HepG2 (cell line): ENCODE results near the gene CCDC148. TPM values are rescaled to one million over a fixed set of nuclear protein-coding genes. Genes with fewer than 3 reads are reported as not detected.

Experiments
- AGO2 ChIP-seq: fragments of 200-400 bp; formaldehyde crosslinking; optimal IDR thresholded peaks from 2 replicates; pipeline ENCODE3; 2017; ENCODE audit warnings: mild to moderate bottlenecking, low read depth, low read length, moderate library complexity
- ATM ChIP-seq: fragments of 450-650 bp; IDR thresholded peaks from 2 replicates; pipeline ENCODE4 v1.7.1; 2017; ENCODE audit warnings: mild to moderate bottlenecking, borderline replicate concordance
- CAMTA2 ChIP-seq: sonication (generic); formaldehyde crosslinking; IDR thresholded peaks from 2 replicates; pipeline ENCODE4 v1.4.0; 2020; ENCODE audit warnings: mild to moderate bottlenecking, missing genetic modification reagents, borderline replicate concordance
- CBX2 ChIP-seq, 2 experiments: fragments of 200-600 bp in 1 of 2; sonication (generic); formaldehyde crosslinking in 1 of 2; IDR thresholded peaks; 2 replicates each; pipeline versions ENCODE4 v1.7.0 to v1.8.1; 2018 to 2022; ENCODE audit warnings: low read depth in 2 of 2, low read length in 1 of 2, mild to moderate bottlenecking in 1 of 2, missing genetic modification reagents in 1 of 2
- ELF1 ChIP-seq: sonication (generic); formaldehyde crosslinking; IDR thresholded peaks from 2 replicates; pipeline ENCODE4 v1.4.0; 2020; ENCODE audit warnings: missing genetic modification reagents
- MIER3 ChIP-seq: IDR thresholded peaks from 2 replicates; pipeline ENCODE4 v1.6.1; 2016; ENCODE audit warnings: missing compliant biosample characterization, borderline replicate concordance
- PCBP1 ChIP-seq: fragments of 200-400 bp; formaldehyde crosslinking; IDR thresholded peaks from 2 replicates; pipeline ENCODE4 v1.6.1; 2017; ENCODE audit warnings: mild to moderate bottlenecking, low read depth, low read length, borderline replicate concordance
- RCOR2 ChIP-seq: IDR thresholded peaks from 2 replicates; pipeline ENCODE4 v1.6.1; 2016; ENCODE audit warnings: missing biosample characterization, missing genetic modification reagents
- SP1 ChIP-seq, 2 experiments: fragments of 450-650 bp in 1 of 2; sonication (generic) in 1 of 2; formaldehyde crosslinking in 1 of 2; IDR thresholded peaks; 2 replicates each; pipeline versions ENCODE4 v1.4.0 to v1.6.1; 2016 to 2020; ENCODE audit warnings: missing genetic modification reagents in 1 of 2
- TMF1 ChIP-seq: sonication (generic); formaldehyde crosslinking; IDR thresholded peaks from 2 replicates; pipeline ENCODE4 v1.8.1; 2022; ENCODE audit warnings: low read depth, missing genetic modification reagents
- TSC22D2 ChIP-seq: sonication (generic); formaldehyde crosslinking; IDR thresholded peaks from 2 replicates; pipeline ENCODE4 v1.5.1; 2020; ENCODE audit warnings: missing genetic modification reagents, mild to moderate bottlenecking, borderline replicate concordance
- ZFP82 ChIP-seq: sonication (generic); formaldehyde crosslinking; IDR thresholded peaks from 2 replicates; pipeline ENCODE4 v1.5.1; 2020; ENCODE audit warnings: mild to moderate bottlenecking, missing genetic modification reagents, borderline replicate concordance
- ZNF3 ChIP-seq: IDR thresholded peaks from 2 replicates; pipeline ENCODE4 v1.7.0; 2017; ENCODE audit warnings: inconsistent platforms
- ZNF781 ChIP-seq: sonication (generic); formaldehyde crosslinking; IDR thresholded peaks from 2 replicates; pipeline ENCODE4 v1.5.1; 2020; ENCODE audit warnings: borderline replicate concordance, mild to moderate bottlenecking, missing genetic modification reagents; ENCODE audit errors: not compliant biosample characterization
- ZSCAN21 ChIP-seq: sonication (generic); formaldehyde crosslinking; IDR thresholded peaks from 2 replicates; pipeline ENCODE4 v1.8.0; 2022; ENCODE audit warnings: mild to moderate bottlenecking, missing genetic modification reagents, moderate library complexity, borderline replicate concordance
- polyA plus RNA-seq, 8 experiments: library from polyadenylated mRNA; depleted of rRNA in 3 of 8; stranded (reverse) in 7 of 8; unstranded in 1 of 8; fragments of >200 nt; fragmentation: Illumina TruSeq in 4 of 8; extraction: Trizol in 4 of 8; gene quantifications; 2 replicates each; pipeline versions ENCODE4 v1.2.1 to v1.2.3, GENCODE V29; 2011 to 2016; ENCODE audit warnings: low read depth in 4 of 8, missing spikeins in 1 of 8, mixed read lengths in 1 of 8; ENCODE audit not compliant: insufficient read depth in 1 of 8
- total RNA-seq, 5 experiments: library from RNA; depleted of rRNA; stranded (reverse); fragments of >200 nt; fragmentation: Illumina TruSeq; extraction: Trizol; gene quantifications; 2 replicates each; pipeline ENCODE4 v1.2.3, GENCODE V29; 2016; ENCODE audit warnings: low read depth in 1 of 5
- TF ChIP-seq, protein P1 (sequence below): sonication (generic); formaldehyde crosslinking; IDR thresholded peaks from 2 replicates; pipeline ENCODE4 v1.4.0; 2020; ENCODE audit warnings: mild to moderate bottlenecking, missing genetic modification reagents
- TF ChIP-seq, protein P2 (sequence below): sonication (generic); formaldehyde crosslinking; IDR thresholded peaks from 2 replicates; pipeline ENCODE4 v1.5.1; 2020; ENCODE audit warnings: missing genetic modification reagents, mild to moderate bottlenecking, borderline replicate concordance
- TF ChIP-seq, protein P3 (sequence below): sonication (generic); formaldehyde crosslinking; IDR thresholded peaks from 2 replicates; pipeline ENCODE4 v1.4.0; 2020; ENCODE audit warnings: mild to moderate bottlenecking, missing genetic modification reagents
- TF ChIP-seq, protein P4 (sequence below): sonication (generic); formaldehyde crosslinking; IDR thresholded peaks from 2 replicates; pipeline ENCODE4 v1.5.1; 2020; ENCODE audit warnings: missing genetic modification reagents, mild to moderate bottlenecking, borderline replicate concordance
- TF ChIP-seq, protein P5 (sequence below): sonication (generic); formaldehyde crosslinking; IDR thresholded peaks from 2 replicates; pipeline ENCODE4 v1.8.0; 2022; ENCODE audit warnings: missing genetic modification reagents, low read depth, mild to moderate bottlenecking, borderline replicate concordance

Gene CCDC148
- total and polyA plus RNA-seq, 2 of the 13 experiments (the other 11 are each of a cell fraction or from before 2014, with no cell fraction given), result 0.30 to 0.49 TPM

DNA sequence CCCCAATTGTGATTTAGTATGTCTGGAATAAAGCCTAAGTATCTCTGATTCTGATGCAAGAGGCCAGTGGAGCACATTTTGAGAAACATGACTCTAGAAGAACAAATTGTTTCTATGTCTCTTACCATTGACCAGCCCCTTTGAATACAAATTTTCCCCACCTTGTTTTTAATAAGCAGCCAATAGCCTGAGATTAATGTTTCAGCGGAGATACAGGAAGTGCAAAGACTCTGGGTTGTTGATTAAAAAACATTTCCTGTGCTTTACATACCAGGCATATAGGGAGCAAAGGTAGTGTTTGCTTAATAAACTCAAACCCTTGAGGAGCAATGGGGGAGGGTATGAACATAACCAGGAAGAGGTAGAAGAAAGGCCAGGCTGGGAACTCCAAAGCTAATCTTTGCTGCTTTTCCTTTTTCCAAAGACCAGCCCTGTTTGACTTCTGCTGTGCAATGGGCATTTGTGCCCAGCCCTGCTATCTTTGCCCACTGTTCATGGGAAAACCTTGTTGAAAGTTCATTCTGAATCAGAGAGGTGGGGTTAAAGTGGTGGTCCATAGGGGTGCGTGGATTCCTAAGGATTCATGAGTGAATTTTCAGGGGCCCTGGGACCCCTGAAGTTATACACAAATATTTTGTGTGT is 325.6 kb downstream of the CCDC148 start (continued):
- TF ChIP-seq, protein P1, sequence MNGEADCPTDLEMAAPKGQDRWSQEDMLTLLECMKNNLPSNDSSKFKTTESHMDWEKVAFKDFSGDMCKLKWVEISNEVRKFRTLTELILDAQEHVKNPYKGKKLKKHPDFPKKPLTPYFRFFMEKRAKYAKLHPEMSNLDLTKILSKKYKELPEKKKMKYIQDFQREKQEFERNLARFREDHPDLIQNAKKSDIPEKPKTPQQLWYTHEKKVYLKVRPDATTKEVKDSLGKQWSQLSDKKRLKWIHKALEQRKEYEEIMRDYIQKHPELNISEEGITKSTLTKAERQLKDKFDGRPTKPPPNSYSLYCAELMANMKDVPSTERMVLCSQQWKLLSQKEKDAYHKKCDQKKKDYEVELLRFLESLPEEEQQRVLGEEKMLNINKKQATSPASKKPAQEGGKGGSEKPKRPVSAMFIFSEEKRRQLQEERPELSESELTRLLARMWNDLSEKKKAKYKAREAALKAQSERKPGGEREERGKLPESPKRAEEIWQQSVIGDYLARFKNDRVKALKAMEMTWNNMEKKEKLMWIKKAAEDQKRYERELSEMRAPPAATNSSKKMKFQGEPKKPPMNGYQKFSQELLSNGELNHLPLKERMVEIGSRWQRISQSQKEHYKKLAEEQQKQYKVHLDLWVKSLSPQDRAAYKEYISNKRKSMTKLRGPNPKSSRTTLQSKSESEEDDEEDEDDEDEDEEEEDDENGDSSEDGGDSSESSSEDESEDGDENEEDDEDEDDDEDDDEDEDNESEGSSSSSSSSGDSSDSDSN (CRISPR knock-in tag), result no peak
- TF ChIP-seq, protein P2, sequence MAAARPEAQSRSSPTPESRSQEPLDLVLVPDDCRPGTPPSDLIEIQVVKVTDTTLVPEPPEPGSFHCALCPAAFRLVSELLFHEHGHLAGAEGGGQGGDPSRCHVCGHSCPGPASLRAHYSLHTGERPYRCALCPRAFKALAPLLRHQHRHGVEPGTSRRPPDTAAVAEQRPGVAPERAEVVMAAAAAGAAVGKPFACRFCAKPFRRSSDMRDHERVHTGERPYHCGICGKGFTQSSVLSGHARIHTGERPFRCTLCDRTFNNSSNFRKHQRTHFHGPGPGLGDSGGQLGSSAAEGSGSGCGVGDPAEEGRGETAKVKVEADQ, result peak; percentile 76; the same call in 1 of the 2 replicates
- TF ChIP-seq, protein P3, sequence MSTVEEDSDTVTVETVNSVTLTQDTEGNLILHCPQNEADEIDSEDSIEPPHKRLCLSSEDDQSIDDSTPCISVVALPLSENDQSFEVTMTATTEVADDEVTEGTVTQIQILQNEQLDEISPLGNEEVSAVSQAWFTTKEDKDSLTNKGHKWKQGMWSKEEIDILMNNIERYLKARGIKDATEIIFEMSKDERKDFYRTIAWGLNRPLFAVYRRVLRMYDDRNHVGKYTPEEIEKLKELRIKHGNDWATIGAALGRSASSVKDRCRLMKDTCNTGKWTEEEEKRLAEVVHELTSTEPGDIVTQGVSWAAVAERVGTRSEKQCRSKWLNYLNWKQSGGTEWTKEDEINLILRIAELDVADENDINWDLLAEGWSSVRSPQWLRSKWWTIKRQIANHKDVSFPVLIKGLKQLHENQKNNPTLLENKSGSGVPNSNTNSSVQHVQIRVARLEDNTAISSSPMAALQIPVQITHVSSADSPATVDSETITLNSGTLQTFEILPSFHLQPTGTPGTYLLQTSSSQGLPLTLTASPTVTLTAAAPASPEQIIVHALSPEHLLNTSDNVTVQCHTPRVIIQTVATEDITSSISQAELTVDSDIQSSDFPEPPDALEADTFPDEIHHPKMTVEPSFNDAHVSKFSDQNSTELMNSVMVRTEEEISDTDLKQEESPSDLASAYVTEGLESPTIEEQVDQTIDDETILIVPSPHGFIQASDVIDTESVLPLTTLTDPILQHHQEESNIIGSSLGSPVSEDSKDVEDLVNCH (CRISPR knock-in tag), result no peak
- no peak for TF ChIP-seq ZNF781 (CRISPR knock-in tag)
- no peak for TF ChIP-seq ZNF3 (CRISPR knock-in tag)
- no peak for TF ChIP-seq PCBP1
- TF ChIP-seq, protein P4, sequence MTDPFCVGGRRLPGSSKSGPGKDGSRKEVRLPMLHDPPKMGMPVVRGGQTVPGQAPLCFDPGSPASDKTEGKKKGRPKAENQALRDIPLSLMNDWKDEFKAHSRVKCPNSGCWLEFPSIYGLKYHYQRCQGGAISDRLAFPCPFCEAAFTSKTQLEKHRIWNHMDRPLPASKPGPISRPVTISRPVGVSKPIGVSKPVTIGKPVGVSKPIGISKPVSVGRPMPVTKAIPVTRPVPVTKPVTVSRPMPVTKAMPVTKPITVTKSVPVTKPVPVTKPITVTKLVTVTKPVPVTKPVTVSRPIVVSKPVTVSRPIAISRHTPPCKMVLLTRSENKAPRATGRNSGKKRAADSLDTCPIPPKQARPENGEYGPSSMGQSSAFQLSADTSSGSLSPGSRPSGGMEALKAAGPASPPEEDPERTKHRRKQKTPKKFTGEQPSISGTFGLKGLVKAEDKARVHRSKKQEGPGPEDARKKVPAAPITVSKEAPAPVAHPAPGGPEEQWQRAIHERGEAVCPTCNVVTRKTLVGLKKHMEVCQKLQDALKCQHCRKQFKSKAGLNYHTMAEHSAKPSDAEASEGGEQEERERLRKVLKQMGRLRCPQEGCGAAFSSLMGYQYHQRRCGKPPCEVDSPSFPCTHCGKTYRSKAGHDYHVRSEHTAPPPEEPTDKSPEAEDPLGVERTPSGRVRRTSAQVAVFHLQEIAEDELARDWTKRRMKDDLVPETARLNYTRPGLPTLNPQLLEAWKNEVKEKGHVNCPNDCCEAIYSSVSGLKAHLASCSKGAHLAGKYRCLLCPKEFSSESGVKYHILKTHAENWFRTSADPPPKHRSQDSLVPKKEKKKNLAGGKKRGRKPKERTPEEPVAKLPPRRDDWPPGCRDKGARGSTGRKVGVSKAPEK (CRISPR knock-in tag), result peak; percentile 97; the same call in 1 of the 2 replicates
- TF ChIP-seq MIER3, result peak; percentile 87; the same call in 1 of the 2 replicates
- no peak for TF ChIP-seq ZFP82 (CRISPR knock-in tag)
- TF ChIP-seq, protein P5, sequence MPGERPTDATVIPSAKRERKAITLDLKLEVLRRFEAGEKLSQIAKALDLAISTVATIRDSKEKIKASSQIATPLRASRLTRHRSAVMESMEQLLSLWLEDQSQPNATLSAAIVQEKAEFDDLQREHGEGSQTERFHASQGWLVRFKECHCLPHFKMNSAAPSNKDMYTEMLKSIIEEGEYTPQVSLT (CRISPR knock-in tag), result no peak
- TF ChIP-seq CBX2 (IDR thresholded peaks at IDR 0.05; ENCODE audit: low read depth, low read length), result no peak
- TF ChIP-seq CBX2 (CRISPR knock-in tag; IDR thresholded peaks at IDR 0.05; ENCODE audit: low read depth), result no peak
- TF ChIP-seq ATM, result no peak
- TF ChIP-seq TMF1 (CRISPR knock-in tag), result no peak
- no peak for TF ChIP-seq AGO2
- no peak for TF ChIP-seq SP1 (IDR thresholded peaks at IDR 0.05)
- TF ChIP-seq SP1 (CRISPR knock-in tag; IDR thresholded peaks at IDR 0.05), result no peak
- TF ChIP-seq TSC22D2 (CRISPR knock-in tag), result no peak
- peak; percentile 93 for TF ChIP-seq ELF1
- peak; percentile 91 for TF ChIP-seq RCOR2 (CRISPR knock-in tag)
- no peak for TF ChIP-seq CAMTA2
- peak; percentile 48; the same call in 1 of the 2 replicates for TF ChIP-seq ZSCAN21 (CRISPR knock-in tag)
